GM21423 (cell line): ENCODE results near the gene USP17L25.
"Not testable (repeated sequence)": the region's sequence is repeated elsewhere in the genome, so short reads cannot be mapped to it uniquely, and the experiment has no call there.

Experiments
- ATAC-seq: cut with Tn5 transposase; IDR thresholded peaks from one replicate; pipeline ENCODE4 v1.9.1; 2021; ENCODE audit warnings: mild to moderate bottlenecking, moderate library complexity; ENCODE audit not compliant: unreplicated experiment

USP17L25 gene

GRCh38 chr4:9329611-9330010 is at the start of gene USP17L25:
Gene USP17L25, plus strand, starts transcription at chr4:9329911. Its CDS starts 0 bp downstream, at chr4:9329911.
- ATAC-seq = not testable (repeated sequence)

GRCh38 chr4:9324191-9324590 is 5.5 kb upstream of the USP17L25 start:
- not testable (repeated sequence) for ATAC-seq

- ATAC-seq = not testable (repeated sequence)
Observed at GRCh38 chr4:9324865-9325264, 4.8 kb upstream of the USP17L25 start, which contains the start of gene USP17L24. Gene USP17L24, plus strand, starts transcription at chr4:9325165. Its CDS starts 0 bp downstream, at chr4:9325165.

- ATAC-seq = not testable (repeated sequence)
Observed at GRCh38 chr4:9334358-9334757, 4.6 kb downstream of the USP17L25 start, which contains the start of gene USP17L26. Gene USP17L26, plus strand, starts transcription at chr4:9334658. Its CDS starts 0 bp downstream, at chr4:9334658.

- ATAC-seq = not testable (repeated sequence)
Observed at GRCh38 chr4:9339103-9339502, 9.4 kb downstream of the USP17L25 start, which contains the start of gene USP17L5. Gene USP17L5, plus strand, starts transcription at chr4:9339403. Its CDS starts 0 bp downstream, at chr4:9339403.

GRCh38 chr4:9343848-9344247 is 14.1 kb downstream of the USP17L25 start, which contains the start of gene USP17L27:
Gene USP17L27, plus strand, starts transcription at chr4:9344148. Its CDS starts 0 bp downstream, at chr4:9344148.
- not testable (repeated sequence) for ATAC-seq

- not testable (repeated sequence) for ATAC-seq
Observed at GRCh38 chr4:9348593-9348992, 18.9 kb downstream of the USP17L25 start, which contains the start of gene USP17L28. Gene USP17L28, plus strand, starts transcription at chr4:9348893. Its CDS starts 0 bp downstream, at chr4:9348893.

GRCh38 chr4:9350866-9351265 is 21.2 kb downstream of the USP17L25 start:
- ATAC-seq = not testable (repeated sequence)

GRCh38 chr4:9353338-9353737 is 23.6 kb downstream of the USP17L25 start, which contains the start of gene USP17L29:
Gene USP17L29, plus strand, starts transcription at chr4:9353638. Its CDS starts 0 bp downstream, at chr4:9353638.
- ATAC-seq = not testable (repeated sequence)

GRCh38 chr4:9362829-9363228 is 33.1 kb downstream of the USP17L25 start, which contains the start of gene USP17L30:
Gene USP17L30, plus strand, starts transcription at chr4:9363129. Its CDS starts 0 bp downstream, at chr4:9363129.
- not testable (repeated sequence) for ATAC-seq

- ATAC-seq = not testable (repeated sequence)
Observed at GRCh38 chr4:9379881-9380280, 50.2 kb downstream of the USP17L25 start.
